NT2/D1 (cell line): Measurements from ENCODE around the gene TOM1.

ENCODE experiments used
- YY1 ChIP-seq: IDR thresholded peaks from 2 replicates; pipeline ENCODE4 v1.6.1; 2011; ENCODE audit not compliant: insufficient read length, insufficient read depth
- ZNF274 ChIP-seq: IDR thresholded peaks from 2 replicates; pipeline ENCODE4 v1.6.1; 2011; ENCODE audit warnings: mild to moderate bottlenecking, low read depth, low read length

- TF ChIP-seq ZNF274 (no peak), YY1 (no peak)
Observed at GRCh38 chr22:35353318-35353717, 53.6 kb downstream of the TOM1 start.
